Measurements from ENCODE around the gene XXYLT1. TPM values are rescaled to one million over a fixed set of nuclear protein-coding genes. Genes with fewer than 3 reads are reported as not detected.
A peak's percentile ranks its signal among the peaks of the same experiment; 100 is the strongest.

The XXYLT1 gene
- total RNA-seq, 4 donors from 2014 or later = 5.4 to 18.2 (median 6.9) TPM

DNA sequence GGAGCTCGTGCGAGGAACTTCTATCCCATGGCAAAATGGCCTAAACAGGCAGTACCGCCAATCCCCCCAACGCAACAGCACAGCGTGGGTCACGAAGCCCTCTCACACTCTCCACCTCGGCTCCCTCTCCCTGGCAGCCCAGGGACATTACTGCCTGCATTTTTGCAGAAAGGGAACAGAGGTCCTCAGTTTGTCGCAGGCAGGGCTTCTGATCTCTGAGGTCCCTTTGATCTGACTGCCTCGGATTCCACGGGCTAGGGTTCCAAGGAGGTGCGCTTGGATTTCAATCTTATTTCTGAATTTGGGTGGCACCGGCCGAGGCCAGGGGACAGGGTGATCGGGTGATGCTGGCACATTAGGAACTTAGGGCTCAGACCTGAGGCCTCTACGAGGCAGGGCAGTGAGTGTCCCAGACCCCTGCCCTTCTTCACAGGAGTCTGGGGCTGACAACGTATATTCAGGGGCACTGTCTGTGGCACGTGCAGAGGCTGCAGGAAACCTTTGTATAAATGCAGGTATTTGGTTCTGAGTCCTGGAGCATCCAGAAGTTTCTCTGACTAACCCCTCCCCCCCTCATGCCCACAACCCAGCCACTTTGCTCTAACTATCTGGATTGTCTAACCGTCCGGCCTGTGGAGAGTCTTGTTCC lies 197.9 kb downstream of the XXYLT1 start:
- H3K9me3 ChIP-seq = no peaks in the 10 kb centered on the region
- DNase-seq = peak in 2 of 3 donors; percentile 19 to 32
- no peaks in the 10 kb centered on the region for H3K4me1 ChIP-seq
- H3K27ac ChIP-seq = no peak overlapping the region
- no peak for TF ChIP-seq POLR2A (IDR thresholded peaks at IDR 0.05)
- TF ChIP-seq, protein P1, sequence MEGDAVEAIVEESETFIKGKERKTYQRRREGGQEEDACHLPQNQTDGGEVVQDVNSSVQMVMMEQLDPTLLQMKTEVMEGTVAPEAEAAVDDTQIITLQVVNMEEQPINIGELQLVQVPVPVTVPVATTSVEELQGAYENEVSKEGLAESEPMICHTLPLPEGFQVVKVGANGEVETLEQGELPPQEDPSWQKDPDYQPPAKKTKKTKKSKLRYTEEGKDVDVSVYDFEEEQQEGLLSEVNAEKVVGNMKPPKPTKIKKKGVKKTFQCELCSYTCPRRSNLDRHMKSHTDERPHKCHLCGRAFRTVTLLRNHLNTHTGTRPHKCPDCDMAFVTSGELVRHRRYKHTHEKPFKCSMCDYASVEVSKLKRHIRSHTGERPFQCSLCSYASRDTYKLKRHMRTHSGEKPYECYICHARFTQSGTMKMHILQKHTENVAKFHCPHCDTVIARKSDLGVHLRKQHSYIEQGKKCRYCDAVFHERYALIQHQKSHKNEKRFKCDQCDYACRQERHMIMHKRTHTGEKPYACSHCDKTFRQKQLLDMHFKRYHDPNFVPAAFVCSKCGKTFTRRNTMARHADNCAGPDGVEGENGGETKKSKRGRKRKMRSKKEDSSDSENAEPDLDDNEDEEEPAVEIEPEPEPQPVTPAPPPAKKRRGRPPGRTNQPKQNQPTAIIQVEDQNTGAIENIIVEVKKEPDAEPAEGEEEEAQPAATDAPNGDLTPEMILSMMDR (IDR thresholded peaks at IDR 0.05) = no peak
- peaks cover 0 to 5% (median 0%) of the 10 kb centered on the region in 3 donors for H3K36me3 ChIP-seq
- H3K4me3 ChIP-seq = no peak overlapping the region
- no peaks in the 10 kb centered on the region for H3K27me3 ChIP-seq

DNA sequence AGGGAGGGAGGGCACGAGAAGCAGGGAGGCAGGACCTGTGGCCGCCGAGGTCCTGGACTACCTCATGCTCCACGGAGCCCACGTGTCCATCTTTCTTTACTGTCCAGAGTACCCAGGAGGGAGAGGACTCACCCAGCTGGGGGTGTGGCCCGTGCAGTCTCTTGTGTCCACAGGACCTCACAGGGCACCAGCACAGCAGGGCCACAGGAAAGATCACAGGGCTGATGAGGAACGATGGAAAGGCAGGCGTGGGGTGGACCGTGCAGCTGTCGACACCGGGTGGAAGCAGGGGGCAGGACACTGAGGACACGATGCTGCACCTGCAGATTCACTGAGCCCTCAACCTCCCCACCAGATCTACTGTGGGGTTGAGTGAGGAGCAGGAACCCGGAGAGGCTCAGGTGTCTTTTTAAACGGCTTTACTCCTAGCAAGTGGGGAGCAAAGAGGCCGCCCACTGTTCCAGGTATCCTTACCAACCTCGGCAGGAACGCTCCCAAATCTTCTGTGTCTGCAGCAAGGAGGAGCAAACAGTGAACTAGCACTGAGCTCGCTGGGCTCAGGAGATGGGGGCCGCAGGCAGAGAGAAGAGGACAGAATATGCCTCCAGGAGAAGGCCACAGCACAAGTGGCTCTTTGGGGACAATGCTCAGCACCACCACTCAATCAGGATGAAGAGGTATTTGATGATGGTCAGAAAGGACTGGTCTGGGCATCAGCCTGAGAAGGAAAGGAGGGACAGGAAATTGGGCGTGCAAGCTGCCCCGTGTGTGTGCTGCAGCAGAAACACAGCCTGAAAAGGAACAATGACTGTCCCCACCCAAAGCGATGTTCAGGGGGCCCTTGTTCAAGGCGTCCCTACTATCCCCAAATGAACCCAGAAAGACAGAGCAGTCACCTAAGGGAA lies 198.8 kb downstream of the XXYLT1 start:
- H3K4me3 ChIP-seq = no peak overlapping the region
- TF ChIP-seq POLR2A (IDR thresholded peaks at IDR 0.05) = no peak
- TF ChIP-seq, protein P1 (IDR thresholded peaks at IDR 0.05) = no peak
- peak in 2 of 3 donors; percentile 30 to 41 for DNase-seq

DNA sequence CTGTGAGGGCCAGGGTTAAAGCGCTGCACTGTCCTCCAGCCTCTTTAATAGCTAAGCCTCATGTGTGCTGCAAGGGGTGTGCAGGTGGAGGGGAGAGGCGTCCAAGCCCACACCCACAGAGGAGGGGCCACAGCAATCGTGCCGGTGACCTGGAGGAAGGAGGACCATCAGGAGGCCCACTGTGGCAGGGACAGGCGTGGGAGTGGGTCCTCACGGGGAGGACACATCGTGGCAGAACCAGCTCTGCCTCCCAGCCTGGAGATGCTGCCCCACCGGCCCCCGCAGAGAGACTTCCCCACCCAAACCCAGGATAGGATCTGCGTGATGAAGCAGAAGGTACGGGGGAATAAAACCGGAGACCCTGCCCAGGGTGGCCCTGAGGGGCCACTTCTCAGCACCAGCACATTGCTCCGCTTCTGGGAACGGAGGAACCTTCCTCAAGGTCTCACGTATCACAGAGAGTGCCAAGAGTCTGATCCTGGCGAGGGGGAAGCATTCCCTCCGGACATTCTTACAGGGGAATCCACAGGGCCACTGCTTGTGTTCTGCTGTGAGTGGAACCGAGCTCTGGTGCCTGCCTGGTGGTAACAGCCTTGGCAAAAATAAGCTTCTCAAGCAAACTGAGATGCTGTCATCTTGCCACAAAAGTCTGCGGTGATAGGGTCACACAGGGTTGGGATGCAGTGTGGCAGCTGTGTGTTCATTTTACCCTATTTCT lies 199.8 kb downstream of the XXYLT1 start:
- Histone ChIP-seq H3K36me3 (peaks cover 0 to 5% (median 0%) of the 10 kb centered on the region in 3 donors), H3K9me3 (no peaks in the 10 kb centered on the region), H3K27ac (no peak overlapping the region), H3K4me3 (no peak overlapping the region), H3K27me3 (no peaks in the 10 kb centered on the region), H3K4me1 (no peaks in the 10 kb centered on the region)
- DNase-seq = peak in 2 of 3 donors; percentile 28 to 29
- TF ChIP-seq POLR2A (IDR thresholded peaks at IDR 0.05) = no peak
- TF ChIP-seq, protein P1 (IDR thresholded peaks at IDR 0.05) = no peak

More for the DNA sequence above, 198.8 kb downstream of the XXYLT1 start:
- Histone ChIP-seq H3K36me3 (peaks cover 0 to 5% (median 0%) of the 10 kb centered on the region in 3 donors), H3K4me1 (no peaks in the 10 kb centered on the region), H3K9me3 (no peaks in the 10 kb centered on the region), H3K27me3 (no peaks in the 10 kb centered on the region), H3K27ac (no peak overlapping the region)

DNA sequence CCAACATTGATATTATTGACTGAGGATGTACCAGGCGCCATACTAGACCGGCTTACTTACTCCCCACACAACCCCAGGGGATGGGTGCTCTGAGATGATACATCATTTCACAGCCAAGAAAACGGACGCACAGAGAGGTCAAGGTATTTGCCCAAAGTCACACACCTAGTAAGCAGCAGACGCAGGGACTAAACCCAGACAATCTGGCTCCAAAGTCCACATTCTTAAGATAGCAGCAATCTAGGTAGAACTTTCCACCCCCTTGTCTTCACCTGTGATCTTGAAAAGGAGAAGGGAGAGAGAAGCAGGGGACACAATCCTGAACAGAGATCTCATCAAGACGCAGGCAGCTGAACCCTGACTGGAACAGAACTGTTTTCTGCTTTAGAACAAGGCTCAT lies 200.6 kb downstream of the XXYLT1 start:
- peaks cover 0 to 5% (median 0%) of the 10 kb centered on the region in 3 donors for H3K36me3 ChIP-seq
- H3K4me3 ChIP-seq = no peak overlapping the region
- no peaks in the 10 kb centered on the region for H3K4me1 ChIP-seq
- no peaks in the 10 kb centered on the region for H3K9me3 ChIP-seq
- H3K27ac ChIP-seq = no peak overlapping the region
- TF ChIP-seq POLR2A (IDR thresholded peaks at IDR 0.05) = no peak
- TF ChIP-seq, protein P1 (IDR thresholded peaks at IDR 0.05) = no peak
- no peaks in the 10 kb centered on the region for H3K27me3 ChIP-seq
- DNase-seq = peak in 2 of 3 donors; percentile 24 to 51

DNA sequence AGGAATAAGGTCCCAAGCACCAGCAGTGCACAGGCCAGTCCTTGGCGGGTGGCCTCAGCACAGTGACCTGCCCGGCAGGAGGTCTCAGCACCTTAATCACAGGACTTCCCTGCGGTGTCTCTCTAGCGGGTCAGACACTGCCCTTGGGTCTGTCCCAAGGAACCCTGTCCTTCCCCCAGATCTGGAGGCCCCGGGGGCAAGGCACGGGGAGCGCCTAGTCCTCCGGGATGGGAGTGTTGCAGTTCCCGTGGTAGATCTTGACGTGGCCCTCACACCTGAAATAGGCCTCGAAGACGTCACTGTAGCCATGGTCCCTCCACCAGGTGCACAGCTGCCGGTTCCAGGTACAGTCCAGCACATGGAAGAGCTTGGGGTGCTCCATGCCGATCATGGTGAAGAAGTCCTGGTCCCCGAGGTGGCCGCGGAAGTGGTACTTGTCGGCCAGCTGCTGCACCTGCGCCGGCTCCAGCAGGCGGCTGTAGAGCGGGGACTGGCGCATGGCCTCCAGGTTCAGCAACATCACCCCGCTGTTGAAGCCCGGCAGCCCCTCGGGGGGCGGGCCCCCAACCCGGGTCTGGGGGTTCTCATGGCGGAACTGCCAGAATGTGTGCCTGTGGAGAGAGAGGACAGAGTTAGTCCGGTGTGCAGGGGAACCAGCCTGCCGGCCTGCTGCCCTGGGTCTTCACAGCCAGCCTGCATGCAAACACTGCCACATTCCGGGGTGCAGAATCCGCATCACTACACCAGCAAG lies 201.3 kb downstream of the XXYLT1 start:
- no peak overlapping the region for H3K4me3 ChIP-seq
- no peaks in the 10 kb centered on the region for H3K27me3 ChIP-seq
- TF ChIP-seq, protein P1 (IDR thresholded peaks at IDR 0.05) = no peak
- TF ChIP-seq POLR2A (IDR thresholded peaks at IDR 0.05) = no peak
- H3K36me3 ChIP-seq = peaks cover 0 to 5% (median 0%) of the 10 kb centered on the region in 3 donors
- DNase-seq = peak in 2 of 3 donors; percentile 32 to 38
- no peaks in the 10 kb centered on the region for H3K9me3 ChIP-seq
- peaks cover 0 to under 1% (median 0%) of the 10 kb centered on the region in 4 donors for H3K4me1 ChIP-seq
- H3K27ac ChIP-seq = no peak overlapping the region
